T-helper 9 cell (primary cell): ENCODE results near the gene IZUMO1.

Source experiments
- DNase-seq: peaks from one replicate; pipeline ENCODE4 v3.0.0-alpha.2; 2020

Gene IZUMO1

GRCh38 chr19:48757089-48757675, 10.5 kb upstream of the IZUMO1 start:
- DNase-seq, result no peak

GRCh38 chr19:48756686-48757085, 10.0 kb upstream of the IZUMO1 start:
- no peak for DNase-seq

GRCh38 chr19:48756212-48756611, 9.5 kb upstream of the IZUMO1 start:
- no peak for DNase-seq

GRCh38 chr19:48755787-48756186, 9.1 kb upstream of the IZUMO1 start:
- no peak for DNase-seq

- DNase-seq, result no peak
Measured at GRCh38 chr19:48755084-48755641, 8.5 kb upstream of the IZUMO1 start, which contains the start of gene FGF21. Gene FGF21, plus strand, starts transcription at chr19:48755524. Its CDS starts 713 bp downstream, at chr19:48756237.

GRCh38 chr19:48752496-48753365, 6.0 kb upstream of the IZUMO1 start, which contains the start of gene FUT1:
Gene FUT1, minus strand, starts transcription at chr19:48752641. Its CDS starts 1,360 bp downstream, at chr19:48751281.
- peak; percentile 26 for DNase-seq

GRCh38 chr19:48751845-48752495, 5.3 kb upstream of the IZUMO1 start:
- no peak for DNase-seq

- no peak for DNase-seq
Measured at GRCh38 chr19:48750771-48751504, 4.2 kb upstream of the IZUMO1 start.

GRCh38 chr19:48750351-48750750, 3.6 kb upstream of the IZUMO1 start:
- no peak for DNase-seq

- no peak for DNase-seq
Measured at GRCh38 chr19:48749571-48750198, 3.0 kb upstream of the IZUMO1 start.

GRCh38 chr19:48746110-48746509, 599 bp downstream of the IZUMO1 start:
- DNase-seq, result no peak

- peak; percentile 38 for DNase-seq
Measured at GRCh38 chr19:48745208-48745995, 1.3 kb downstream of the IZUMO1 start.

GRCh38 chr19:48742096-48742495, 4.6 kb downstream of the IZUMO1 start:
- no peak for DNase-seq

GRCh38 chr19:48741129-48741999, 5.3 kb downstream of the IZUMO1 start:
- no peak for DNase-seq

GRCh38 chr19:48740164-48740972, 6.3 kb downstream of the IZUMO1 start, which contains the start of gene RASIP1:
Gene RASIP1, minus strand, starts transcription at chr19:48740610. Its CDS starts 328 bp downstream, at chr19:48740282.
- DNase-seq, result no peak

- DNase-seq, result no peak
Measured at GRCh38 chr19:48739404-48740163, 7.1 kb downstream of the IZUMO1 start.

- DNase-seq, result peak; percentile 96
Measured at GRCh38 chr19:48738557-48739403, 7.9 kb downstream of the IZUMO1 start.
